Ovary (tissue), 9 donors: ENCODE data around the gene HOXA11. TPM values are rescaled to one million over a fixed set of nuclear protein-coding genes. Genes with fewer than 3 reads are reported as not detected.

Experiments used
- DNase-seq, 5 donors: peaks; one replicate each; pipeline ENCODE4 v3.0.0-alpha.2; 2019 to 2020
- H3K27ac ChIP-seq, 2 donors: fragments of 200-600 bp; one replicate each; pipeline versions ENCODE4 v1.5.1 to v1.8.0; 2019 to 2022
- H3K27me3 ChIP-seq: fragments of 200-600 bp; one replicate; pipeline ENCODE4 v1.8.0; 2022
- H3K36me3 ChIP-seq: fragments of 200-600 bp; sonication (generic); one replicate; pipeline ENCODE4 v1.5.1; 2019
- H3K4me1 ChIP-seq: one replicate; pipeline ENCODE4 v1.8.1; 2013; ENCODE audit warnings: mild to moderate bottlenecking, moderate library complexity; ENCODE audit not compliant: insufficient read depth
- H3K4me3 ChIP-seq: fragments of 200-600 bp; sonication (generic); one replicate; pipeline ENCODE4 v1.5.1; 2017
- H3K9me3 ChIP-seq, 2 donors: fragments of 200-600 bp in 1 of 2; sonication (generic) in 1 of 2; one replicate each; pipeline versions ENCODE4 v1.5.1 to v1.8.1; 2013 to 2019; ENCODE audit warnings: mild to moderate bottlenecking in 1 of 2, moderate library complexity in 1 of 2
- EP300 ChIP-seq: sonication (generic); formaldehyde crosslinking; IDR thresholded peaks from one replicate; pipeline ENCODE4 v1.6.1; 2017; ENCODE audit warnings: antibody characterized with exemption
- POLR2A ChIP-seq: fragments of 450-650 bp; IDR thresholded peaks from one replicate; pipeline ENCODE4 v1.6.1; 2017; ENCODE audit warnings: antibody characterized with exemption, mild to moderate bottlenecking, moderate library complexity
- WGBS, 3 donors: extraction: QIAGEN DNeasy Blood & Tissue Kit in 1 of 3; methylation state at CpG; one replicate each; pipeline versions ENCODE4 v1.1.5 to v1.1.7; 2013 to 2017; 5-methylcytosine and 5-hydroxymethylcytosine counted together
- intact Hi-C, 4 donors: fragments of 100-400 bp; cut with DNase I; formaldehyde crosslinking; loops; one replicate each; pipeline versions ENCODE4 v1.11.0 to v1.15.1; 2022 to 2023
- polyA plus RNA-seq, 2 donors: library from polyadenylated mRNA; stranded (reverse); fragments of 200-250 nt in 1 of 2; fragments of 350-450 nt in 1 of 2; fragmentation: Illumina TruSeq in 1 of 2; extraction: RNeasy Lipid Tissue Mini Kit (QIAGEN cat#74804) in 1 of 2; gene quantifications; one replicate each; pipeline ENCODE4 v1.2.3, GENCODE V29; 2013 to 2014
- total RNA-seq, 7 donors: library from RNA; depleted of rRNA in 2 of 7; stranded (reverse); fragments of >200 nt in 2 of 7; fragmentation: NEBNext Ultra II Directional in 3 of 7; extraction: Animal tissue kit (Norgen Biotek cat#: 25700) in 3 of 7; gene quantifications; one replicate each; pipeline versions ENCODE4 v1.1.0 to v1.2.4, GENCODE V29; 2016 to 2023
- TF ChIP-seq, protein P1 (sequence below), 3 donors: fragments of 450-650 bp in 2 of 3; fragments of 200-600 bp in 1 of 3; IDR thresholded peaks; one replicate each; pipeline versions ENCODE4 v1.5.1 to v1.8.0; 2016 to 2022; ENCODE audit warnings: antibody characterized with exemption in 3 of 3, mild to moderate bottlenecking in 1 of 3
- donor health status: DM: no; HTN: no; CAD: no; lungs with moderate emphysema.
- donor health status: DM: no; HTN: no; CAD: no.
- donor health status: Bipolar disorder and iron deficiency.
- donor health status: DM: yes; HTN: yes; CAD: no.
- donor health status: DM: no; HTN: no; CAD: no.
- donor health status: DM: yes; HTN: yes; CAD: no.

Gene HOXA11
- total and polyA plus RNA-seq, 9 donors, result 0.11 to 2.0 (median 0.91) TPM; not detected in 3

GRCh38 chr7:27184337-27185012 is 557 bp downstream of the HOXA11 start:
- Histone ChIP-seq H3K36me3 (no peaks in the 10 kb centered on the region), H3K4me1 (peaks cover 2% of the 10 kb centered on the region), H3K27me3 (peaks cover 18% of the 10 kb centered on the region), H3K4me3 (peak overlapping the region; percentile 46), H3K27ac (no peak overlapping the region), H3K9me3 (no peaks in the 10 kb centered on the region)
- no peak for TF ChIP-seq EP300
- no peak for TF ChIP-seq POLR2A
- TF ChIP-seq, protein P1, sequence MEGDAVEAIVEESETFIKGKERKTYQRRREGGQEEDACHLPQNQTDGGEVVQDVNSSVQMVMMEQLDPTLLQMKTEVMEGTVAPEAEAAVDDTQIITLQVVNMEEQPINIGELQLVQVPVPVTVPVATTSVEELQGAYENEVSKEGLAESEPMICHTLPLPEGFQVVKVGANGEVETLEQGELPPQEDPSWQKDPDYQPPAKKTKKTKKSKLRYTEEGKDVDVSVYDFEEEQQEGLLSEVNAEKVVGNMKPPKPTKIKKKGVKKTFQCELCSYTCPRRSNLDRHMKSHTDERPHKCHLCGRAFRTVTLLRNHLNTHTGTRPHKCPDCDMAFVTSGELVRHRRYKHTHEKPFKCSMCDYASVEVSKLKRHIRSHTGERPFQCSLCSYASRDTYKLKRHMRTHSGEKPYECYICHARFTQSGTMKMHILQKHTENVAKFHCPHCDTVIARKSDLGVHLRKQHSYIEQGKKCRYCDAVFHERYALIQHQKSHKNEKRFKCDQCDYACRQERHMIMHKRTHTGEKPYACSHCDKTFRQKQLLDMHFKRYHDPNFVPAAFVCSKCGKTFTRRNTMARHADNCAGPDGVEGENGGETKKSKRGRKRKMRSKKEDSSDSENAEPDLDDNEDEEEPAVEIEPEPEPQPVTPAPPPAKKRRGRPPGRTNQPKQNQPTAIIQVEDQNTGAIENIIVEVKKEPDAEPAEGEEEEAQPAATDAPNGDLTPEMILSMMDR (IDR thresholded peaks at IDR 0.05), result no peak
- intact Hi-C loops, result loop anchor here in 1 of 4 donors (10.0 kb wide), 1 partner anchor 1320 kb away; no protein-coding TSS in a partner anchor
- 2% methylated on average over 68 to 72 of the region's 72 CpGs for WGBS, 3 donors
- peak in 2 of 5 donors; percentile 21 to 46 for DNase-seq

DNA sequence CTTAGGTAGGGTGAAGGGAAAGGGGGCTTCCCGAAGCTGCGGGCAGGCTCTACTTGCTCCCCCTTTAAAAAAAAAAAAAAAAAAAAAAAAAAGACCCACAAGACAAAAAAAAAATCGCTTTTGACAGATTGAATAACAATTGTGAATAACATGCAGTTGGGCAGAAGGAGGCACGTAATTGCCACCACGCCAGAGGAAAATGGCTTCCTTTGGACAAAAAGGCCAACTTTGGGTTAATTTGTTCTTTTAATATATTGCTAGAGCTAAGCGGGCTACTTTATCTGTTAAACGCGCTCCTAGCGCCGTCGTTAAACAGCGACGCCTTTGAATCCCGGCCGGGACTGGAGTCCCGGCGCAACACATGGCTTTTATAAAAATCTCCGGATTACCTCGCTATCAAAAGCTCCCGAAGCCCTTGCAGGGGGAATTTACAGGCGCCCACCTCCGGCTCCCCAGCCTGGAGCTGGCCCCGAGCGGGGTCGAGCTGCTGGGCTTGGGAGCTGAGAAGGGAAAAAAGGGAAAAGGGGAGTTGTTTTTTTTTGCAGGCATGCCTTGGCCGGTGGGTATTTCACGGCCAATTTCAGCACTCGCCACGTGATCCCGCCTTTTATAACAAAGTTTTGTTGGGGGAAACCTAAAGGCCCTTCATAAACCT is 1.2 kb downstream of the HOXA11 start:
- 5 to 6% (median 5%) methylated on average over 30 of the region's 30 CpGs for WGBS, 3 donors
- peak overlapping the region; percentile 46 for H3K4me3 ChIP-seq
- DNase-seq, result peak in 1 of 5 donors; percentile 34
- H3K27ac ChIP-seq, result no peak overlapping the region
- no peaks in the 10 kb centered on the region for H3K36me3 ChIP-seq
- TF ChIP-seq, protein P1 (IDR thresholded peaks at IDR 0.05), result no peak
- TF ChIP-seq POLR2A (no peak), EP300 (no peak)
- intact Hi-C loops, result loop anchor here in 1 of 4 donors (10.0 kb wide), 1 partner anchor 1319 kb away; no protein-coding TSS in a partner anchor
- no peaks in the 10 kb centered on the region for H3K9me3 ChIP-seq
- peaks cover 18% of the 10 kb centered on the region for H3K27me3 ChIP-seq
- H3K4me1 ChIP-seq, result peaks cover 2% of the 10 kb centered on the region

DNA sequence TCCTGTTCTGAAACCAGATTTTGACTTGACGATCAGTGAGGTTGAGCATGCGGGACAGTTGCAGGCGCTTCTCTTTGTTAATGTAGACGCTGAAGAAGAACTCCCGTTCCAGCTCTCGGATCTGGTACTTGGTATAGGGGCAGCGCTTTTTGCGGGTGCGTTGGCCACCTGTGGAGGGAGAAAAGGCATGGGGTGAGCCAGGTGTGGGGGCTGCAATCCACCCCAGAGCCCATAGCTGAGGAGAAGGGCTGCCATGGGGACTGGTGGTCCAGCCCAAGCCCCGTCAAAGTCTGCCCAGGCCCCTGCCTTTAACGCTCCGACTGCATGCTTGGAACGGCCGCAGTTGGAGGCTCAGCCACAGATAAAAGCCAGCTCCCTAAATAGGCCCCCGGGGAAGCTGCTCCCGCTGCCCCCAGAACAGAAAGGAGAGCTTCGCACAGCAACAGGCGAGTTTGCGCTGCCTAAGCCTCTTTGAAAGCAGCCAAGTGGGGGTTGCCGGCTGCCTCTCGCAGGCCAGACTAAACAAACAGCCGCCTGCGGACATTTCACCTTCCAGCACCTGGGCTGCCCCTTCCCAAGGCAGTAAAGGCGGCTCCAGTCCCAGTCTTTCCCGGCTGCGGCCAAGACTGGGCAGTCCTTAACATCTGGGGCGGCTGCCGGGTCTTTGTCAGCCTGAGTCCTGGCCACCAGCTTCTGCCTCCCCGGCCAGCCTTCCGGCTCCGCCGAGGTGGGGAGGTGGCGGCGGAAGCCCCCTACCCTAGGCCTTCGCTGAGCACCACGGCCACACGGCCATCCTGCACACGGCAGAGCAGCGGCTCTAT is 2.0 kb downstream of the HOXA11 start:
- intact Hi-C loops, result loop anchor here in 1 of 4 donors (10.0 kb wide), 1 partner anchor 1318 kb away; no protein-coding TSS in a partner anchor
- Histone ChIP-seq H3K27me3 (peaks cover 18% of the 10 kb centered on the region), H3K9me3 (no peaks in the 10 kb centered on the region), H3K4me1 (peaks cover 2% of the 10 kb centered on the region), H3K4me3 (peak overlapping the region; percentile 46), H3K36me3 (no peaks in the 10 kb centered on the region), H3K27ac (no peak overlapping the region)
- 8 to 9% (median 9%) methylated on average over 39 of the region's 39 CpGs for WGBS, 3 donors
- TF ChIP-seq, protein P1 (IDR thresholded peaks at IDR 0.05), result no peak
- no peak for TF ChIP-seq POLR2A
- TF ChIP-seq EP300, result no peak
- DNase-seq, result peak in 1 of 5 donors; percentile 30

DNA sequence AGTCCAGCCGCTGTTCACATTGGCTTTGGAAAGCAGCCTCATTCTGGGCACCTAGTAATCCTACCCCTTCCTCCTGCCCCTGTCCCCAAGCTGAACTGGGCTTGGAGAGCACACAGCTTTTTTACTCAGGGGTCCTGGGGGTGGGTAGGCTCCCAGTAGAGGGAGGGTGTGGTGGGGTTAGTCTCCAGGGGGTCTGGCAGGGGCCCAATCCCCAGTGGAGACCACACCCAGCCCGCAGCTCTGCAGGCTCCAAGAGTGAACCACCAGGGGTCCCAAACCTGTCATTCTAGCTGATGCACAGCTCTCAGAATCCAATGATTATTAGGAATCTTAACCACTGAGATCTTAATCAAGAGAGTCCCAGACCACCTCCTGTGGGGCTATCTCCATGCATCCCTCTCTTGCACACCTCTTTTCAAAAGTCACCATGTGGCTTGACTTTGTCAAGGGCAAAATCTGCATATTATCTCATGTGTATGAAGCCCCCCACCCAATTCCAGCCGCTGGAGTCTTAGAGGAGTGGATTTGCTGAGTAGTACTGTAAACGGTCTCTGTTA is 2.7 kb downstream of the HOXA11 start:
- Histone ChIP-seq H3K9me3 (no peaks in the 10 kb centered on the region), H3K4me3 (peak overlapping the region; percentile 46), H3K27me3 (peaks cover 18% of the 10 kb centered on the region), H3K27ac (no peak overlapping the region), H3K36me3 (no peaks in the 10 kb centered on the region), H3K4me1 (peaks cover 2% of the 10 kb centered on the region)
- TF ChIP-seq, protein P1 (IDR thresholded peaks at IDR 0.05), result no peak
- no peak for TF ChIP-seq EP300
- DNase-seq, result peak in 1 of 5 donors; percentile 29
- intact Hi-C loops, result loop anchor here in 1 of 4 donors (10.0 kb wide), 1 partner anchor 1318 kb away; no protein-coding TSS in a partner anchor
- 22 to 43% (median 34%) methylated on average over 4 of the region's 4 CpGs for WGBS, 3 donors
